GM21367 (cell line): ENCODE results near the gene HTRA2.
A peak's percentile ranks its signal among the peaks of the same experiment; 100 is the strongest.
"Not testable (repeated sequence)": the region's sequence is repeated elsewhere in the genome, so short reads cannot be mapped to it uniquely, and the experiment has no call there.

Experiments used
- ATAC-seq: cut with Tn5 transposase; IDR thresholded peaks from one replicate; pipeline ENCODE4 v1.9.1; 2021; ENCODE audit not compliant: unreplicated experiment

HTRA2 gene

GRCh38 chr2:74529357-74530238, at the start of gene HTRA2, which contains the start of gene AUP1:
TSS of gene HTRA2 (plus strand) at chr2:74529933. CDS start at chr2:74530007, 74 bp downstream.
TSS of gene AUP1 (minus strand) at chr2:74529706. CDS start at chr2:74529629, 77 bp downstream.
- ATAC-seq, result peak; percentile 73

- no peak for ATAC-seq
Observed at GRCh38 chr2:74481431-74481830, 48.3 kb upstream of the HTRA2 start.

GRCh38 chr2:74481961-74482800, 47.6 kb upstream of the HTRA2 start:
- peak; percentile 22 for ATAC-seq

GRCh38 chr2:74482801-74483674, 46.7 kb upstream of the HTRA2 start, which contains the start of the genes CCDC142 and TTC31:
TSS of gene CCDC142 (minus strand) at chr2:74482998. CDS start at chr2:74482837, 161 bp downstream.
TSS of gene TTC31 (plus strand) at chr2:74483081. CDS start at chr2:74483096, 15 bp downstream.
- peak; percentile 76 for ATAC-seq

- not testable (repeated sequence) for ATAC-seq
Observed at GRCh38 chr2:74483675-74484164, 46.0 kb upstream of the HTRA2 start.

- no peak for ATAC-seq
Observed at GRCh38 chr2:74486141-74486540, 43.6 kb upstream of the HTRA2 start.

GRCh38 chr2:74488643-74489481, 40.9 kb upstream of the HTRA2 start:
- ATAC-seq, result no peak

GRCh38 chr2:74489906-74490305, 39.8 kb upstream of the HTRA2 start:
- no peak for ATAC-seq

- ATAC-seq, result no peak
Observed at GRCh38 chr2:74491648-74492544, 37.8 kb upstream of the HTRA2 start.

GRCh38 chr2:74493546-74493945, 36.2 kb upstream of the HTRA2 start:
- ATAC-seq, result no peak

GRCh38 chr2:74495440-74495839, 34.3 kb upstream of the HTRA2 start:
- no peak for ATAC-seq

- no peak for ATAC-seq
Observed at GRCh38 chr2:74496997-74497776, 32.5 kb upstream of the HTRA2 start.

GRCh38 chr2:74497777-74498499, 31.8 kb upstream of the HTRA2 start:
- ATAC-seq, result no peak

GRCh38 chr2:74498500-74499266, 31.1 kb upstream of the HTRA2 start:
- ATAC-seq, result no peak

- ATAC-seq, result no peak
Observed at GRCh38 chr2:74499267-74499939, 30.3 kb upstream of the HTRA2 start, which contains the start of gene LBX2. TSS of gene LBX2 (minus strand) at chr2:74499603. CDS start at chr2:74499537, 66 bp downstream.
